ENCODE data around the gene ZNF628.

The ZNF628 gene

DNA sequence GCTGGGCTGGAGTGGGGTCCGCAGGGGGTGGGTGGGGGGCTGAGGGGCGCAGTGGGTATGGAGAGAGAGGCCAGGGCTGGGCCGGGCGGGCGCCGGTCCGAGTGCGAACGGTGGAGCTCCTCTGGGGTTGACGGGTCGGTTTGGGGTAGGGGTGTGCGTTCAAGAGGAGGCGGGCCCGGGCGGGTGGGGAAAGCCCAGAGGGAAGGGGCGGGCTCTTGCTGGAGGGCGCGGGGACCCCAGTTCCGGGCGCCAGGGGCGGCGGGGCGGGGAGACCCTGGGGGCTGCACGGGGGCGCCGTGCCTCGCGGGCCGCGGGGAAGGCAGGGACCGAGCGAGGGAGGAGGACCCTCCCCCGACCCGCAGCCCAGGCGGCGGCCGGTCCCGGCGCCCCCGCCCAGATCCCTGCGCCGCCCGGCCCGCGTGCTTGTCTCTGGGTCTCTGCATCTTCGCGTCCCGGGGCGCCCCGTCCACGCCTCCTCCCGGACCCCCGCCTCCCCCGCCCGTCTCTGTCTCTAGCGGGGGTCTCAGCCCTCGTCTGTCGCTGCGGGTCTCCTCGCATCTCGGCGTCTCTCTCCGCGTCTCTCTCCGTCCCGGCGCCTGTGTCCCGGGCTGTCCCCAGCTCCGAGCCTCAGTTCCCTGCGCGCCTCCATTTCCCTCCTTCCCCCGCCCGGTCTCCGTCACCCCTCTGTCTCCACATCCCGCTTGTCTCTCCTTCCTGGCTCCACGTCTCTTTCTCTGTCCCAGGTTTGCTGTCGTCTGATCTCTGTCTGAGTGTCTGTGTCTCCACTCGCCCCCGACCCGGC is 25.1 kb upstream of the ZNF628 start:
- DNase-seq, result no peak

DNA sequence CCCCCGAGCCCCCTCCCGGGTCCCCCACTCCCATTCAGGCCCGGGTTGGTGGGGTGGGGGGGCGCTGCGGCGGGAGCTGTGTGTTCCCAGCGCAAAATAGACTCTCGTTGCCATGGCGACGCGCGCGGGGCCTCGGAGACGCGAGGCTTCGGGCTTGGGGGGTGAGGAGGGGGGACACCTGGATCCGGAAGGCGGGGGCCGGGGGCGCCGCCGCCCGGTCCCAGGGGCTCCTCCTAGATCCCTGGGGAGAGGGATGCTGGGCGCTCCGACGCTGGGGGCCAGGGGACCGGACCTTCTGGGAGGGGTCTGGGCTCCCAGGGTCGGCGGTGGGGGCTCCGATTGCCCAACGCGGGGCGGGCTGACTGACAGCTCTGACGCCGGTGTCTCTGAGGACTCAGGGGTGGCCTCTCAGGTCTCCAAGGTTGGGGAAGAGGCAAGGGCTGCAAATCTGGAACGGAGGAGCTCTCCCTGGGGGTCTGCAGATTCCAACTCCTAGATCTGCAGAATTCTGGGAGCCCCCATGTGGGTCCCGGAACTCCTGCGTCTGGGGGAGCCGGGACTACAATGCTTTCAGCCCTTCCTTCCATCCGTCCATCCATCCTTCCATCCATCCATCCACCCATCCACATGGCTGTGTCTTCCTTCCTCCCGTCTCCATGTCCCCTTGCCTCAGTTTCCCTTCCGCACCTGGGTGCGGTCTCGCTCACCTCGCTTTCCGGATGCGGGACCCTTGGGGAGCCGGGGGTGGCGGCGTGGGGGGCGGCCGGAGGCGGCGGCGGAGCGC is 24.3 kb upstream of the ZNF628 start:
- no peak for DNase-seq

DNA sequence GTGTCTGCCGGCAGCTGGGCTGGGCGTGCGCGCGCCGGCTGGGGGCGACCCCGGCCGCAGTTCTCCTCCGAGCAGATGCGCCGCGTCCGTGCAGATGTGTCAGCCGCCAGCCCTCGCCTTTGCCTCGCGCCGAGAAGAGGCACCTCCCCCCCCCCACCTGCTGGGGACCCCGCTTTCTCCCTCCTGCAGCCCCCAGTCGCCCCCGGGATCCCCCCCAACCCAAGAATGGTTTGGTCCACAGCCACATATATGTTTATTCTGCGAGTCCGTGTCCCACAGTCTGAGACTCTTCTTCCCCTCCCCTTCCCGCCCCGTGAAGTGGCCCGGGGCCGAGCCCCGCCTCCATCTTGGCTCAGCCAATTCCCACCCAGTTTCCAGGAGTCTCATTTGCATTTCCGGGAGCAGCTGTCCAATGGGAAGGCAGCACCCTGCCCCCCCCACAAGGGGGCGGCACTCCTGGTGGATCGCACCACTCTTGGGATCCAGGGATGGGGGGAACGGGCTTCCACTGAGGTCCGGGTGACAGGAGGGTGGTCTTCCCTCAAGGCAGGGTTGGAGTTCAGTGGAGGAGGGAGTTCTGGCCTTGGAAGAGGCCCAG is 23.6 kb upstream of the ZNF628 start:
- DNase-seq, result peak; percentile 82

DNA sequence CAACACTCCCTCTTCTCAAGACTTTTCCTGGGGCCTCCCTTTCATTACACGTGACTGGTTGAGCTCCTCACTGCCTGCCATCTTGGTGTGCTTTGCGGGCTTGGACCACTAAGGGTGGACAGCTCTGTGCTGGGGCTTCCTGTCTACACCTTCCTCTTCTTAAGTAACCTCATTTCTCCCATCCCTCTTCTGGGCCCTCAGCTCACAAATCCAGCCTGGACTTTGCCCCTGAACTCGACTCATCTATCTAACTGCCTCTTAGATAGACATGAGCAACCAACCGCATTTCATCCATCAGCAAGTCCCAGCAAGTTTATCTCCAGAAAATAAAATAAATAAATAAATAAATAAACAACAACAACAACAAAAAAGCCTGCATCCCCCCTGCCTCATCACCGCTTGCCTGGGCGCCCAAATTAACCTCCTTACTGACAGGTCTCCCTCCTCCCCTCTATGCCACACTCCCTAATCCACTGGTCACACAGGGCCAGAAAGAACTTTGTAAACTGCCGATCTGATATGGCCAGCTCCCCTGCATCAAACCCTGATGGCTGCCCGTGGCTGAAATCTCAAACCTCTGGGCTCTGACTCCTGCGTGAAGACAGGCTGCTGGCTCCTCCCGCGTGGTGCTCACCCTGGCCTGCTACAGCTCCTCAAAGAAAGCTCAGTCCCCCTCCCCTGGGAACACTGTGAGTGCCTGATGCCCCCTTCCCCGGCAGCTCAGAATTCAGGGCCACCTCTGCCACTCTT is 22.7 kb upstream of the ZNF628 start:
- no peak for DNase-seq

DNA sequence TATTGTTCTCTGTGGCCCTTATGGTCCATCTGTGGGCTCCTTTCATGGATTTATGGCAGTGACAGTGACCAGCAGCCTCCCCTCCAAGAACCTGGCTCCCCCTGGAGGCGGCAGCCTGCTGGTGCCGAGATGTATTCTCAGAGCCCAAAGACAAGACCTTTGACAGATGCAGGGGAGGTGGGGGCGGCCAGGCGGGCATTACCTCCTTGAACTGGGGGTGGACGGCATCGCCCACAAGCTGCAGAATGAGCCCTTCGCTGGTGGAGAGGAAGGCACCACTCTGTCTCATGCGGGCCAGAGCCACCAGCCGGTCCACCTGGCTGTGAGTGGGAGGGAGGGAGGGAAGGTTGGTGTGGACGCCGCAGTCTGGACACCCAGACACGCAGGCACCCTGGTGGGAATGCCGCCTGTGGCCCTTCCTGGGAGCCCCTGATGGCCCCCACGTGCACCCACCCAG is 21.6 kb upstream of the ZNF628 start:
- peak; percentile 30 for DNase-seq

DNA sequence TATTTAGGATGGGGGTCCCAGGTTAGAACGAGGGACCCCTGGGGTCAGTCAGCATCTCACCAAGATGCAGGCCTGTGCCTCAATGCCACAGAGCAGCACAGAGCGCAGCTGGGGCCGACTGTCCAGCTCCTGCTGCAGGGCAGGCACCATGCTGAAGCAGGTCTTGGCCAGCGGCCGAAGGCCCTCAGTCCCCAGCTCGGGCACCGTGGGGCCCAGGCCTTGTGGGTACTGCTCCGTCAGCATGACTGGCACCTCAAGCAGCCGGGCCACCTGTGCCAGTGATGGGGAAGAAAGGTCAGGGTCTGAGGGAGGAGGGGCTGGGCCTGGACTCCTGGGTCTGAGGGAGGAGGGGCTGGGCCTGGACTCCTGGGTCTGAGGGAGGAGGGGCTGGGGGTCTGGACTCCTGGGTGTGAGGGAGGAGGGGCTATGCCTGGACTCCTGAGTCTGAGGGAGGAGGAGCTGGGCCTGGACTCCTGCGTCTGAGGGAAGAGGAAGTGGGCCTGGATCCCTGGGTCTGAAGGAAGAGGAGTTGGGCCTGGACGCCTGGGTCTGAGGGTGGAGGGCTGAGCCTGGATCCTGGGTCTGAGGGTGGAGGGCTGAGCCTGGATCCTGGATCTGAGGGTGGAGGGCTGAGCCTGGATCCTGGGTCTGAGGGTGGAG is 20.7 kb upstream of the ZNF628 start:
- no peak for DNase-seq

DNA sequence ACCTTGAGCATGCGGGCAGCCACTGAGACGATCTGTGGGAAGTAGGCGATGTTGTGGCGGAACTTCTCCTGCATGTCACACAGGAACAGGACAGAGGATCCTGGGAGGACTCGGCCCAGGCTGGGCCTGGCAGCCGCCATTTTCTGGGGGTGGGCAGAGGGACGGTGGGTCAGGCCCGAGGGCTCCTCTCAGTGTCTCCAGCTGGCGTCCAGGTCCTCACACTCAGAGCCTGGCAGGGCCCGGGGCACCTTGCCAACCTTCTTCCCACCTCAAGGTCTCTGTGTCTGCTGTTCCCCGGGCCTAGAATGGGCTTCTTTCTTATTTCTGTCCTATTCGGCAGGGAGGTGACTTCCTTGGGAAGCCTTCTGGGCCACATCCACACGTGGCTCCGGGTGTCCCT is 20.1 kb upstream of the ZNF628 start:
- DNase-seq, result no peak

DNA sequence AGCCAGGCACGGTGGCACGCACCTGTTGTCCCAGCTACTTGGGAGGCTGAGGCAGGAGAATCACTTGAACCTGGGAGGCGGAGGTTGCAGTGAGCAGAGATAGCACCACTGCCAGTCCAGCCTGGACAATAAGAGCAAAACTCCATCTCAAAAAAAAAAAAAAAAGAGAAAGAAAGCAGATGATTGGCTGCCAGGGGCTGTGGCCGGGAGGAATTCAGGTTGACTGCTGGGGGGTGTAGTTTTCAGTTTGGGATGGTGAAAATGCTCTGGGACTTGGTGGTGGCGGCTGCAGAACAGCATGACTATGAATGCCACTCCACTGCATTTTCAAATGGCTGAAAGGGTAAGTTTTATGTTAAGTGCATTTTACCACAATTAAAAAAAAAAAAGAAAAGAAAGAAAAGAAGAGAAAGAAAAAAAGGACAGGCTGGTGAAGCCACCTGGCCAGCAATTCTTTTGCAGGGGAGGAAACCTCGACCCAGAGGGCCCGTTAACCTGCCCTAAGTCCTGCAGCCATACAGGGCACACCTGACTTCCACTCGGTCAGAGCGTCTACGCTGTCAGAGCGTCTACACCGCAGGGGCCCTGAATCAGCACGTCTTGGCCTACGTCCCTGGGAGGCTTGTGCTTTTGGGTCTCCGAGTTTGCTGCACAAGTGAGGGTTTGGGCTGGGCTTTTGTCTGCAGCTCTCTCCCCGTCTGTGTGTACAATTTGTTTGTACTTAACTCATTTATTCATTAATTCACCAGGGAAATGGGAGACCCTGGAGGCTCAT is 18.5 kb upstream of the ZNF628 start:
- no peak for DNase-seq

DNA sequence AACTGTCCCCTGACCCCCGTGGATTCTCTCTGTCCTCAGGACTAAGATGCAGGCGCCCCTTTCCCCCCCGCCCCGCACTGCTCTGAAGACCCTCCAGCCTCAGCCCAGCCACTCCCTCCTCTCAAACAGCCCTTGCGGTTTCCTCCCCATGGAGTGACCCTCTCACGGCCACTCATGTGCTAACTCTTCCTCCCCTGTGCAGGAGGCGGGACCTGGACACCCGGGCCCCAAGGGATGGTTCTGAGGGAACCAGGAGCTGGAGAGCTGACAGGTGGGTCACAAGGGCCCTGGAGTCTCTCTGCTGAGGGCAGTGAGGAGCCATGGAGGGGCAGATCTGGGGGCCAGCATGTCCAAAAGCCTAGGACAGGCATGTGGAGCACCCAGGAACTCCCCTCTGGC is 16.9 kb upstream of the ZNF628 start:
- DNase-seq, result no peak

DNA sequence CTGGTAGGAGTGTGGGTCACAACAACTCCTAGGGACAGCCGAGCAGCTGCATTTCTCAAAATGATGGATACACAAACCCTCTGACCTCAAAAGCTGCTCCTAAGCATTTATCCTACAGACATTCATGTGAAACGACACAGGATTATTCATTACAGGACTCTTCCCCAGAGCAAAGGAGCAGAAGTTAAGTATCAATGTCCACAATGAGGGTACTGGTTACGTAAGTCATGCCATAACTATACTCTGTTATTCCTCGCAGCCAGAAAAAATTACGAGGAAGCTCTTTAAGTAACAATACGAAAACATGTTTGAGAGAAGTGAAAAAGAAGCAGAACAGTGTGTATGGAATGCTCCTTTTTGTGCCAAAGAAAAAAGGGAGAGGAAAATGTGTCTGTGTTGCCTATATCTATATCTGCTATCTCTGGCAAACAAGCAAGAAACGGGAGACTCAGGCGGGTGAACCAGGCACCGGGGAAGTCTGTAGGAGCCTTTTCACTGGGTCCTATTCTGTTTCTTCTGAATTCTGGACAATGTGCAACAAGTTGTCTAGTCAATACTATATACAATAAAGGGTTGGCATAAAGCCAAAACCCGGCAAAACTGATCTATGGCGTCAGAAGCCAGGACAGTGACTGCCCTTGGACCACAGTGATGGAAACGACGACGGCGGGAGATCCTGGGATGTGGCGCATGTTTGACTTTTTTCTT is 16.3 kb upstream of the ZNF628 start:
- no peak for DNase-seq

DNA sequence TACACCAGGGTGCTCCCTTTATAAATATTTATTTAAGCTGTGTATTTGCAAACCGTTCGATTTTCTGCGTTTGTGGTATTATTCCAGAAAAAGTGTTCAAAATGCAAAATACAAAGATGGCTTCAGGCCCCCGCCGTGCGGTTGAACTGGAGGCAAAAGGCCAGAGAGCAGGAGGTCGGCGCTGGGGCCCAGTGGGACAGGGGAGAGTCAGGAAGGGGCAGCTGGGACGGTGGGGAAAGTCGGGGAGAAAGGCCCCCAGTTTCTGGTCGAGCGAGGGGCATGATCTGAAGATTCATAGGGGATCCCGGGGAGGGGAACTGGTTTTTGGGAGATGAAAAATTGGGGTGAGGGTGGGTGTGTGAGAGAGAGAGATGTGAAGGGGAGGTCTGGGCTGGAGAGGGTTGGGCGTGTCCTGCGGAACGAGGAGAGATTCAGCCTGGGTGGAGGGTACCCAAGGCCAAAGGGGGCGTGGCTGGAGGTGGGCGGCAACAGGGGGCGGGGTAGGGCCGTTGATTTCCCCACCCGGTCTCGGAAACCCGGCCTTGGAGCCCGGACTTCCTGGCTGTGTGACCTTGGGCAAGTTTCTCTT is 15.7 kb upstream of the ZNF628 start:
- DNase-seq, result peak; percentile 84

DNA sequence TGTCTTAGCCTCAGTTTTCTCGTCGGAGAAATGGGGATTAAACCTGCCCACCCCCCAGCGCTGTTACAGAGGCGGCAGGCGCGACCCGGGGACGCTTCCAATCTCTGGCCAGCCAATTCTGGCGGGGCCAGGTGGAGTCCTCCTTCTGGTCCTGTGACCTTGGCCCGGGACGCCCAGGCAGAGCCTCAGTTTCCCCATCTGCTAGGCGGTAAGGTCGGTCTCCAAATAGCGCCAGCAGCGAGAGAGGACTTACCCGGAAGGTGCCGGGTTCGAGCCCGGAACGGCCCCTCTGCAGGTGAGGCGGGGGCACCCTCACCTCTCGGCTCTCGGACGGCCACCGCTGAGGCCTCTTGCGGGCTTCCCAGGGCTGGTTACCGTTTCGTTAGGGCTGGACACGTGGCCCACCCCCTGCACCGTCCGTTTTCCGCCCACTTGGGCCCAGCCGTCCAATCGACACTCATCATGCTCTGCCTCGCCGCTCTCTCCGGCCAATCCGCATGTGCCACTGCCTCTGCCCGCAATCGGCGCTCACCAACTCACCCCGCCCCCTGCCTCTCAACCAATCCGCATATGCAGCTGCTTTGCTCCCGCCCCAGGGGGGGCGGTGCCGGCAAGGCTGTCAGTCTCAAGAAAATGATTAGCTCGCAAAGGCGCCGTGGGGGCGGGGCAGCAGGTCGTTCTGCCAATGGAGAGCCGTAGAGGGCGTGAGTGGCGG is 15.0 kb upstream of the ZNF628 start, which contains the start of gene ISOC2:
Gene ISOC2, minus strand, starts transcription at position 384 of the 715 bp plus-strand sequence. CDS start 5,156 bp downstream, outside the sequence.
- peak; percentile 100 for DNase-seq

DNA sequence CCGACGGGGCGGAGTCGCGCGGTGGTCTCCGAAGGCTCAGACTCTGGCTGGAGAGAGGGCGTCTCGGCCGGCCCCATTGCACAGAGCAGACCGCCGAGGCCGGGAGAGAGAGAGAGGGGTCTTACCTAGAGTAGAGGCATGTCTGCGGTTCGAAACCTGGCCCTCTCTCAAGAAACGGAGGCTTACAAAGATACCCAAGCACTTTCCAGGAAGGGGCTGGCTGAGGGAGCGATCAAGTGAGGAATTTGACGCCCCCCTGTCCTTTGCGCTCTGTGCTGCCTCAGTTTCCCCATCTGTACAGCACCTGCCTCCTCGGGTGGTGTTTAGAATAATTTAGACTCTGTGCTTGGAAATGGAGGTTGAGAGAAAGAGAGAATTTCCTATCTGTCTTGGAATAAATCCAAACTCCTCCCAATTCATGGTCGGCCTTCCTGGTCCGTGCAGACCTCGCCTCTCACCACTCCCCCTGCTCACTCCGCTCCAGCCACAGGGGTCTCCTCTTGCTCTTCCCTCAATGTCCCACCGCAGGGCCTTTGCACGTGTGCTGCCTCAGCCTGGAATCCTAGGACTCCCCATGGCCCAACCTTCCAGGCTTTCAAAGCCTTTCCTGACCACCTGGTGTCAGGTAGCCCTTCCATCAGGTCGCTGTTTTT is 14.3 kb upstream of the ZNF628 start:
- DNase-seq, result peak; percentile 42

DNA sequence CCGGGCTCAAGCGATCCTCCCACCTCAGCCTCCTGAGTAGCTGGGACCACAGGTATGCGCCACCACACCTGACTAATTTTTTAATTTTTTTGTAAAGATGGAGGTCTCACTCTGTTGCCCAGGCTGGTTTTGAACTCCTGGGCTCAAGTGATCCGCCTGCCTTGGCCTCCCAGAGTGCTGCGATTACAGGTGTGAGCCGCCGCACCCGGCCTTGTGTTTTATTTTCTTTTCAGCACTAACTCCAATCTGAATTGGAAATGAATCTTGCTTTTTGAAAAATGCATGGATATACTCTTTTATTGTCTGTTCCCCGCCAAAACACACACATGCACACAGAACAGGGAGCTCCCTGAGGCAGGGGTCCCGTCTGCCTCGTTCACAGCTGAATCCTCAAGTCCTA is 13.7 kb upstream of the ZNF628 start:
- no peak for DNase-seq

DNA sequence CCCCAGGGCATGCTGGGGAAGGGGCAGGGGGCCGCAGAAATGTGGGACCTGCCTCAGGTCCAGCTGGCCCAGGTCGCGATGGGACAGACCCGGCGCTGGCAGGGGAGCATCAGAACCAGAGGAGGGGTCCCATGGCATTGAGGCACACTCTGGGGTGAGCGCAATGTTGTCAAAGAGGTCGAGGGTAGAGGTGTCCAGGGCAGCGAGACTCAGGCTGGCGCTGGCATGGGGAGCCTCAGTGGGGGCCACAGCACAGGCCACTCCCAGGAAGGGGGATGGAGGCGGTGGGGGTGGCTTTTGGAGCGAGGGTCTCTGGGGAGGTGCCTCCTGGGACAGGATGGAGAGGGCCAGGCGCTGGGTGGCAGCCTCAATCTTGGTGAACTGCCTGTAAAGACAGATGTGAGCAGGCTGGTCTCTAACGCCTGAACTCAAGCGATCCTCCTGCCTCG is 12.8 kb upstream of the ZNF628 start:
- DNase-seq, result no peak

DNA sequence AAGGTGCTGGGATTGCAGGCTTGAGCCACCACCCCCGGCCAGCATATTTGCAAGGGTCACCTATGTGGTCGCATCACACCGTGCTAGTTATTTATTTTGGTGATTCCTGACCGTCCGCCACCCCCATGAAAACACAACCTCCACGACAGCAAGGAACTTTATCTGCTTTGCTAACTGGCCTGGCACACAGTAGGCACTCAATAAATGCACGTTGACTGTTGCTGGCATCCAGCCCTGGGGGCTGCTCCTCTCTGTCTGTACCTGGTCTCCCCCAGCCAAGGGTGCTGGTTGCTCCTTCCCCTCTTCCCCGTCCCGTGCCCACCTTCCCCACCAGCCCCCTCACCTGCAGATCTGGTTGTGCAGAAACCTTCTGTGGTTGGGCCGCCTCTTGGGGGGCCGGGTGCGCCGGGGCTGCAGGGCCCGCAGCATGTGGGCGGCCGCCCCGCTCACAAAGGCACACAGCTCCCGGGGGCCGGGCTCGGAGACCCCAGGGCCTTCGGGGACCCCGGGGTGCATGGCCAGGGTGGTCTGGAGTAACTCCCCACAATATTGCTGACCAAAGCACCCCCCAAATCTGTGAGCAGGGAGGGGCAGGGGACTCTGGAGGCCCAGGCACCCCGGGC is 12.3 kb upstream of the ZNF628 start:
- DNase-seq, result no peak

DNA sequence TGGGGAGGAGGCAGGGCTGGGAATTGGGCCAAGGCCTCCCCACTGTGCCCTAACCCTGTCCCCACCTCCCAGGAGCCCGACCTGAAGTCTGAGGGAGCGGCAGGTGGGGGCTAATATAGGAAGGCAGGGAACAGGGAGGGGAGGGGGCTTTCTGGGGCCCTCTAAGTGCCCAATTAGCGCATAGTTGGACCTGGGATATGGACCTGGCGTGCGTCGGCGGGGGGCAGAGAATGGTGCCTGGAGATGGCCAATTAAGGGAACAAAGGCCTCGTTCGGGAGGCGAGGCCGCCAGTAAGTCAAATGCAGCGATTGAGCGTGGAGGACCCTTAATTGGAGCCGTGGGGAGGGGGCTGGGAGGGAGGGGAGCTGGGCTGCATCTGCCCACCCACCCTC is 11.8 kb upstream of the ZNF628 start, which contains the start of gene C19orf85:
Gene C19orf85, minus strand, starts transcription at position 90 of the 393 bp plus-strand sequence. CDS start 197 bp downstream, outside the sequence.
- no peak for DNase-seq
